B cell (primary cell): ENCODE measurements around the gene PNPLA4. TPM values are rescaled to one million over a fixed set of nuclear protein-coding genes. Genes with fewer than 3 reads are reported as not detected.

Experiments used
- ATAC-seq: fragments of 200-7000 bp; cut with Tn5 transposase; one replicate; pipeline ENCODE4 v1.10.0; 2021; ENCODE audit warnings: low read depth, mild to moderate bottlenecking, moderate number of reproducible peaks, moderate library complexity
- CTCF ChIA-PET: fragments of 350-600 bp; sonication (Branson Sonifier 250); formaldehyde crosslinking; loops from one replicate; lab custom pipeline; 2021; ENCODE audit warnings: antibody characterized with exemption, inconsistent platforms; lab: Charles Lee
- POLR2A ChIA-PET: fragments of 350-600 bp; sonication (Branson Sonifier 250); formaldehyde crosslinking; loops from one replicate; lab custom pipeline; 2021; ENCODE audit warnings: antibody characterized with exemption; lab: Charles Lee
- DNase-seq: peaks from one replicate; pipeline ENCODE4 v3.0.0; 2013
- H2AFZ ChIP-seq: 2 replicates; pipeline ENCODE4 v1.6.1; 2012; ENCODE audit warnings: mild to moderate bottlenecking, low read depth, low read length; ENCODE audit not compliant: insufficient read depth, poor library complexity, severe bottlenecking
- H3K27ac ChIP-seq, 2 donors: 1 replicate in 1 of 2; 2 replicates in 1 of 2; pipeline ENCODE4 v1.5.1; 2012 to 2013; ENCODE audit warnings: low read length in 2 of 2, mild to moderate bottlenecking in 2 of 2, moderate library complexity in 1 of 2
- H3K27me3 ChIP-seq, 4 experiments: fragments of 200-600 bp in 1 of 4; sonication (generic) in 1 of 4; replicated peaks in 1 of 4; 1 replicate in 2 of 4; 2 replicates in 2 of 4; pipeline versions ENCODE4 v1.6.1 to v1.7.0; 2013 to 2016; ENCODE audit warnings: low read length in 3 of 4, mild to moderate bottlenecking in 2 of 4, mixed read lengths in 1 of 4, moderate library complexity in 1 of 4; ENCODE audit not compliant: insufficient read depth in 4 of 4, control insufficient read depth in 3 of 4; ENCODE audit errors: control extremely low read depth in 1 of 4
- H3K36me3 ChIP-seq, 2 experiments: replicated peaks in 1 of 2; 1 replicate in 1 of 2; 2 replicates in 1 of 2; pipeline versions ENCODE4 v1.6.1 to v1.7.1; 2013; ENCODE audit warnings: low read length in 1 of 2; ENCODE audit not compliant: insufficient read depth in 2 of 2, control insufficient read depth in 1 of 2; ENCODE audit errors: control extremely low read depth in 1 of 2, extremely low read depth in 1 of 2
- H3K4me1 ChIP-seq, 2 donors: fragments of 200-600 bp in 1 of 2; sonication (generic) in 1 of 2; 1 replicate in 1 of 2; 2 replicates in 1 of 2; pipeline versions ENCODE4 v1.5.1 to v1.6.1; 2013 to 2017; ENCODE audit warnings: low read length in 2 of 2; ENCODE audit not compliant: control insufficient read depth in 2 of 2, insufficient read depth in 2 of 2
- H3K4me2 ChIP-seq: replicated peaks from 2 replicates; pipeline ENCODE3; 2012; ENCODE audit warnings: mild to moderate bottlenecking, low read depth, low read length; ENCODE audit not compliant: poor library complexity, severe bottlenecking
- H3K4me3 ChIP-seq, 5 experiments: fragments of 200-600 bp in 1 of 5; sonication (generic) in 1 of 5; 1 replicate in 3 of 5; 2 replicates in 2 of 5; pipeline versions ENCODE4 v1.5.1 to v1.7.0; 2011 to 2016; ENCODE audit warnings: low read length in 4 of 5, mild to moderate bottlenecking in 4 of 5, low read depth in 2 of 5, control low read depth in 1 of 5, moderate library complexity in 1 of 5; ENCODE audit not compliant: insufficient read depth in 1 of 5; ENCODE audit errors: control extremely low read depth in 1 of 5, extremely low read depth in 1 of 5
- H3K79me2 ChIP-seq: fragments of 200-600 bp; sonication (generic); one replicate; pipeline ENCODE4 v1.6.0; 2016; ENCODE audit warnings: low read length; ENCODE audit not compliant: control insufficient read depth, insufficient read depth
- H3K9ac ChIP-seq: fragments of 200-600 bp; sonication (generic); 2 replicates; pipeline ENCODE4 v1.6.1; 2017; ENCODE audit warnings: mild to moderate bottlenecking, low read length, moderate library complexity
- H3K9me3 ChIP-seq, 3 donors: one replicate each; pipeline versions ENCODE4 v1.6.1 to v1.7.1; 2013; ENCODE audit warnings: low read length in 2 of 3; ENCODE audit not compliant: control insufficient read depth in 2 of 3, insufficient read depth in 1 of 3; ENCODE audit errors: control extremely low read depth in 1 of 3
- H4K20me1 ChIP-seq: 2 replicates; pipeline ENCODE4 v1.6.0; 2012; ENCODE audit warnings: mild to moderate bottlenecking, low read length; ENCODE audit not compliant: insufficient read depth, control insufficient read depth, poor library complexity, severe bottlenecking
- H3K27ac Mint-ChIP-seq: one replicate; pipeline ENCODE4 v1.8.0; 2021; ENCODE audit warnings: mixed read lengths
- H3K27me3 Mint-ChIP-seq: one replicate; pipeline ENCODE4 v1.8.0; 2021; ENCODE audit warnings: mixed read lengths
- H3K4me1 Mint-ChIP-seq: one replicate; pipeline ENCODE4 v1.8.0; 2021; ENCODE audit warnings: mixed read lengths
- H3K4me3 Mint-ChIP-seq: one replicate; pipeline ENCODE4 v1.8.0; 2021; ENCODE audit warnings: mixed read lengths
- H3K9me3 Mint-ChIP-seq: one replicate; pipeline ENCODE4 v1.8.0; 2022; ENCODE audit warnings: mixed read lengths; ENCODE audit not compliant: insufficient read depth
- CTCF ChIP-seq: fragments of 200-600 bp; IDR thresholded peaks from one replicate; pipeline ENCODE4 v1.8.0; 2022; ENCODE audit warnings: antibody characterized with exemption, mild to moderate bottlenecking
- EZH2 ChIP-seq: IDR thresholded peaks from 2 replicates; pipeline ENCODE4 v1.6.1; 2012; ENCODE audit warnings: borderline replicate concordance, low read depth, mild to moderate bottlenecking, moderate library complexity, low read length; ENCODE audit not compliant: insufficient read depth, poor library complexity, severe bottlenecking
- WGBS: methylation state at CpG from one replicate; pipeline ENCODE4 v1.1.5; 2013; ENCODE audit warnings: missing lambda C conversion rate; ENCODE audit not compliant: insufficient coverage; 5-methylcytosine and 5-hydroxymethylcytosine counted together
- intact Hi-C: fragments of 100-400 bp; cut with micrococcal nuclease; formaldehyde crosslinking; loops from one replicate; pipeline ENCODE4 v1.10.0; 2022
- polyA plus RNA-seq: library from polyadenylated mRNA; depleted of rRNA; stranded (reverse); fragments of >200 nt; gene quantifications from 2 replicates; pipeline ENCODE4 v1.2.3, GENCODE V29; 2012
- total RNA-seq, 2 donors: library from RNA; stranded (reverse); fragments of 120-200 nt in 1 of 2; gene quantifications; 1 replicate in 1 of 2; 2 replicates in 1 of 2; pipeline versions ENCODE4 v1.2.3 to v1.2.4, GENCODE V29; 2013 to 2022

Gene PNPLA4
- total and polyA plus RNA-seq, 2 donors (not counting 1 experiment from before 2014, with no cell fraction given) = 4.4 to 8.6 TPM

GRCh38 chrX:7965436-7965835 is 38.2 kb upstream of the PNPLA4 start:
- Histone ChIP-seq H3K4me3 (no peak overlapping the region), H3K27ac (no peak overlapping the region), H2AFZ (no peak overlapping the region), H4K20me1 (no peaks in the 10 kb centered on the region), H3K4me2 (no peak overlapping the region), H3K27me3 (no peaks in the 10 kb centered on the region), H3K9me3 (no peaks in the 10 kb centered on the region), H3K36me3 (no peaks in the 10 kb centered on the region), H3K4me1 (no peaks in the 10 kb centered on the region), H3K9ac (no peak overlapping the region), H3K79me2 (no peaks in the 10 kb centered on the region)
- intact Hi-C loops = no loop called here
- no peak overlapping the region for H3K27ac Mint-ChIP-seq
- WGBS = 90% methylated on average over 4 of the region's 5 CpGs
- CTCF ChIA-PET = no interaction called here
- no peaks in the 10 kb centered on the region for H3K27me3 Mint-ChIP-seq
- H3K9me3 Mint-ChIP-seq = no peaks in the 10 kb centered on the region
- H3K4me1 Mint-ChIP-seq = no peaks in the 10 kb centered on the region
- DNase-seq (no peak), ATAC-seq (no peak)
- POLR2A ChIA-PET = no interaction called here
- no peak overlapping the region for H3K4me3 Mint-ChIP-seq
- no peak for TF ChIP-seq EZH2
- TF ChIP-seq CTCF = no peak

GRCh38 chrX:7960246-7960645 is 33.0 kb upstream of the PNPLA4 start:
- no peak overlapping the region for H3K27ac Mint-ChIP-seq
- WGBS = no CpG with 5 or more reads among the region's 1 CpG
- ATAC-seq (no peak), DNase-seq (no peak)
- no peak overlapping the region for H3K4me3 Mint-ChIP-seq
- POLR2A ChIA-PET = no interaction called here
- H3K4me3 ChIP-seq = no peak overlapping the region
- H4K20me1 ChIP-seq = no peaks in the 10 kb centered on the region
- CTCF ChIA-PET = no interaction called here
- peaks cover 0 to 3% (median 0%) of the 10 kb centered on the region in 3 donors for H3K9me3 ChIP-seq
- H3K36me3 ChIP-seq = no peaks in the 10 kb centered on the region
- no peaks in the 10 kb centered on the region for H3K4me1 ChIP-seq
- no peaks in the 10 kb centered on the region for H3K4me1 Mint-ChIP-seq
- H3K9ac ChIP-seq = no peak overlapping the region
- no peak overlapping the region for H3K4me2 ChIP-seq
- H3K79me2 ChIP-seq = no peaks in the 10 kb centered on the region
- H3K27me3 Mint-ChIP-seq = no peaks in the 10 kb centered on the region
- intact Hi-C loops = no loop called here
- H2AFZ ChIP-seq = no peak overlapping the region
- TF ChIP-seq EZH2 = no peak
- no peak for TF ChIP-seq CTCF
- H3K27me3 ChIP-seq = no peaks in the 10 kb centered on the region
- no peak overlapping the region for H3K27ac ChIP-seq
- no peaks in the 10 kb centered on the region for H3K9me3 Mint-ChIP-seq
